Mesendoderm (in vitro differentiated cells): ENCODE results near the gene TSPAN12. TPM values are rescaled to one million over a fixed set of nuclear protein-coding genes. Genes with fewer than 3 reads are reported as not detected.
"Not testable (repeated sequence)": the region's sequence is repeated elsewhere in the genome, so short reads cannot be mapped to it uniquely, and the experiment has no call there.

ENCODE experiments used
- DNase-seq: peaks from one replicate; pipeline ENCODE4 v3.0.0; 2013
- H2AK5ac ChIP-seq: 2 replicates; pipeline ENCODE4 v1.6.1; 2013; ENCODE audit warnings: low read length, inconsistent platforms
- H2BK120ac ChIP-seq: 2 replicates; pipeline ENCODE4 v1.6.1; 2013; ENCODE audit warnings: low read depth, mild to moderate bottlenecking, low read length, moderate library complexity, mixed read lengths
- H2BK15ac ChIP-seq: replicated peaks from 2 replicates; pipeline ENCODE4 v1.6.1; 2013; ENCODE audit warnings: low read depth, mild to moderate bottlenecking, moderate library complexity
- H2BK5ac ChIP-seq: 2 replicates; pipeline ENCODE4 v1.6.1; 2013; ENCODE audit warnings: low read length, inconsistent platforms
- H3K18ac ChIP-seq: 2 replicates; pipeline ENCODE4 v1.6.1; 2013; ENCODE audit warnings: mild to moderate bottlenecking, low read length, mixed read lengths
- H3K23ac ChIP-seq: one replicate; pipeline ENCODE4 v1.6.1; 2013; ENCODE audit warnings: low read length
- H3K27ac ChIP-seq: 2 replicates; pipeline ENCODE4 v1.5.1; 2013; ENCODE audit warnings: low read depth, mild to moderate bottlenecking, inconsistent platforms, low read length, moderate library complexity
- H3K27me3 ChIP-seq: 2 replicates; pipeline ENCODE4 v1.6.1; 2013; ENCODE audit warnings: low read length, control low read depth, mild to moderate bottlenecking, inconsistent platforms; ENCODE audit not compliant: insufficient read depth, poor library complexity
- H3K36me3 ChIP-seq: 2 replicates; pipeline ENCODE4 v1.6.1; 2013; ENCODE audit warnings: low read length, inconsistent platforms; ENCODE audit not compliant: control insufficient read depth, insufficient read depth
- H3K4ac ChIP-seq: one replicate; pipeline ENCODE4 v1.6.1; 2013; ENCODE audit warnings: low read depth, mild to moderate bottlenecking, low read length, moderate library complexity
- H3K4me1 ChIP-seq: 2 replicates; pipeline ENCODE4 v1.6.1; 2013; ENCODE audit warnings: low read depth, low read length, inconsistent platforms; ENCODE audit not compliant: control insufficient read depth
- H3K4me2 ChIP-seq: 2 replicates; pipeline ENCODE4 v1.6.1; 2013; ENCODE audit warnings: low read length
- H3K4me3 ChIP-seq: 2 replicates; pipeline ENCODE4 v1.5.1; 2013; ENCODE audit warnings: mild to moderate bottlenecking, low read length
- H3K56ac ChIP-seq: one replicate; pipeline ENCODE4 v1.6.1; 2013; ENCODE audit warnings: low read length
- H3K79me1 ChIP-seq: 2 replicates; pipeline ENCODE4 v1.6.1; 2013; ENCODE audit warnings: low read length, inconsistent platforms
- H3K79me2 ChIP-seq: 2 replicates; pipeline ENCODE4 v1.6.1; 2013; ENCODE audit warnings: mild to moderate bottlenecking, low read length; ENCODE audit not compliant: control insufficient read depth, insufficient read depth
- H3K9ac ChIP-seq: 2 replicates; pipeline ENCODE4 v1.6.1; 2013; ENCODE audit warnings: low read length, inconsistent platforms
- H4K5ac ChIP-seq: one replicate; pipeline ENCODE4 v1.6.1; 2013; ENCODE audit warnings: low read length
- H4K8ac ChIP-seq: one replicate; pipeline ENCODE4 v1.6.1; 2013; ENCODE audit warnings: low read depth, mild to moderate bottlenecking, control low read depth, low read length, moderate library complexity
- WGBS: extraction: QIAGEN DNeasy Blood & Tissue Kit; methylation state at CpG from one replicate; pipeline ENCODE4 v1.1.7; 2013; ENCODE audit warnings: low lambda C conversion rate, missing lambda C conversion rate; ENCODE audit not compliant: insufficient coverage; ENCODE audit errors: extremely low coverage; 5-methylcytosine and 5-hydroxymethylcytosine counted together
- polyA plus RNA-seq, 2 experiments: library from polyadenylated mRNA; stranded (reverse); fragments of 200-250 nt; gene quantifications; one replicate each; pipeline ENCODE4 v1.2.3, GENCODE V29; 2013

Gene TSPAN12
- polyA plus RNA-seq (2013, experiment 1 of 2) = 15.3 TPM
- 17.7 TPM for polyA plus RNA-seq (2013, experiment 2 of 2)

- Histone ChIP-seq H3K4me3 (peak within 1 kb of the TSS; percentile 49), H2BK5ac (peak within 1 kb of the TSS; percentile 57), H3K79me1 (no peaks in the 10 kb centered on the region), H3K18ac (peak within 1 kb of the TSS; percentile 97), H3K4me2 (peak within 1 kb of the TSS; percentile 67), H3K27me3 (no peaks in the 10 kb centered on the region), H3K23ac (no peak within 1 kb of the TSS), H4K8ac (peak within 1 kb of the TSS; percentile 93), H3K4me1 (peaks cover 2% of the 10 kb centered on the region), H2BK15ac (peak within 1 kb of the TSS; percentile 64), H2BK120ac (peak within 1 kb of the TSS; percentile 89), H2AK5ac (peak within 1 kb of the TSS; percentile 40), H3K56ac (peak within 1 kb of the TSS; percentile 86), H3K36me3 (no peaks in the 10 kb centered on the region), H3K4ac (peak within 1 kb of the TSS; percentile 89), H3K79me2 (no peaks in the 10 kb centered on the region), H4K5ac (no peak within 1 kb of the TSS), H3K27ac (peak within 1 kb of the TSS; percentile 97), H3K9ac (peak within 1 kb of the TSS; percentile 82)
- DNase-seq = peak; percentile 95
- no CpG with 5 or more reads among the region's 71 CpGs for WGBS
Measured at GRCh38 chr7:120857588-120858573, at the start of gene TSPAN12. Gene TSPAN12, minus strand, starts transcription at chr7:120858144. Its CDS starts 1,381 bp downstream, at chr7:120856763.

- H2AK5ac ChIP-seq = no peak overlapping the region
- no peak overlapping the region for H3K23ac ChIP-seq
- H3K27me3 ChIP-seq = no peaks in the 10 kb centered on the region
- no peaks in the 10 kb centered on the region for H3K36me3 ChIP-seq
- H3K4me1 ChIP-seq = no peaks in the 10 kb centered on the region
- no peak overlapping the region for H3K4me2 ChIP-seq
- H3K79me1 ChIP-seq = no peaks in the 10 kb centered on the region
- H3K4me3 ChIP-seq = no peak overlapping the region
- no peak overlapping the region for H3K9ac ChIP-seq
- H2BK120ac ChIP-seq = no peak overlapping the region
- no peak overlapping the region for H2BK15ac ChIP-seq
- no peaks in the 10 kb centered on the region for H3K79me2 ChIP-seq
- H4K5ac ChIP-seq = no peak overlapping the region
- no peak overlapping the region for H3K4ac ChIP-seq
- no peak overlapping the region for H2BK5ac ChIP-seq
- H4K8ac ChIP-seq = no peak overlapping the region
- no CpG with 5 or more reads among the region's 4 CpGs for WGBS
- no peak overlapping the region for H3K27ac ChIP-seq
- DNase-seq = no peak
- no peak overlapping the region for H3K18ac ChIP-seq
- H3K56ac ChIP-seq = no peak overlapping the region
Measured at GRCh38 chr7:120898715-120899499, 41.0 kb upstream of the TSPAN12 start.

GRCh38 chr7:120895253-120895652 is 37.3 kb upstream of the TSPAN12 start:
- H3K4me3 ChIP-seq, H3K27me3 ChIP-seq, H3K18ac ChIP-seq, H3K79me2 ChIP-seq, H3K23ac ChIP-seq, H3K27ac ChIP-seq, H4K8ac ChIP-seq, H2BK5ac ChIP-seq, H3K9ac ChIP-seq, H4K5ac ChIP-seq, H3K36me3 ChIP-seq, H3K4ac ChIP-seq, H3K4me1 ChIP-seq, H3K4me2 ChIP-seq, DNase-seq, H2BK15ac ChIP-seq, H3K79me1 ChIP-seq, H2BK120ac ChIP-seq, H3K56ac ChIP-seq, H2AK5ac ChIP-seq: not testable (repeated sequence)
- WGBS = no CpG with 5 or more reads among the region's 3 CpGs

- not testable (repeated sequence) for H3K79me2 ChIP-seq, H4K8ac ChIP-seq, H3K23ac ChIP-seq, H3K36me3 ChIP-seq, H3K56ac ChIP-seq, H2BK5ac ChIP-seq, H3K9ac ChIP-seq, H3K27me3 ChIP-seq, DNase-seq, H2BK15ac ChIP-seq, H3K79me1 ChIP-seq, H4K5ac ChIP-seq, H2BK120ac ChIP-seq, H3K4me1 ChIP-seq, H2AK5ac ChIP-seq, H3K4me2 ChIP-seq, H3K18ac ChIP-seq, H3K27ac ChIP-seq, H3K4ac ChIP-seq, H3K4me3 ChIP-seq
- no CpG with 5 or more reads among the region's 4 CpGs for WGBS
Measured at GRCh38 chr7:120885602-120886001, 27.7 kb upstream of the TSPAN12 start.

- H3K4me1 ChIP-seq = no peaks in the 10 kb centered on the region
- no peak overlapping the region for H3K23ac ChIP-seq
- H3K4me2 ChIP-seq = no peak overlapping the region
- no CpG with 5 or more reads among the region's 4 CpGs for WGBS
- no peaks in the 10 kb centered on the region for H3K79me1 ChIP-seq
- no peak overlapping the region for H3K4me3 ChIP-seq
- no peaks in the 10 kb centered on the region for H3K36me3 ChIP-seq
- DNase-seq = no peak
- H3K4ac ChIP-seq = no peak overlapping the region
- H3K79me2 ChIP-seq = no peaks in the 10 kb centered on the region
- no peak overlapping the region for H2BK15ac ChIP-seq
- no peak overlapping the region for H3K27ac ChIP-seq
- no peak overlapping the region for H2AK5ac ChIP-seq
- H3K27me3 ChIP-seq = no peaks in the 10 kb centered on the region
- no peak overlapping the region for H3K56ac ChIP-seq
- no peak overlapping the region for H2BK5ac ChIP-seq
- H3K9ac ChIP-seq = no peak overlapping the region
- H2BK120ac ChIP-seq = no peak overlapping the region
- no peak overlapping the region for H4K8ac ChIP-seq
- H3K18ac ChIP-seq = no peak overlapping the region
- H4K5ac ChIP-seq = no peak overlapping the region
Measured at GRCh38 chr7:120877701-120878100, 19.8 kb upstream of the TSPAN12 start.
